CD4-positive, alpha-beta T cell treated with Interleukin-4 for 1 hour (primary cell): ENCODE measurements around the gene CYP2B6.
"Not testable (repeated sequence)": the region's sequence is repeated elsewhere in the genome, so short reads cannot be mapped to it uniquely, and the experiment has no call there.

Source experiments
- DNase-seq, 2 donors: peaks; one replicate each; pipeline ENCODE4 v3.0.0-alpha.2; 2020 to 2022

Gene CYP2B6

GRCh38 chr19:41045095-41045494 lies 54.0 kb downstream of the CYP2B6 start:
- DNase-seq: not testable (repeated sequence)

- no peak for DNase-seq
Observed at GRCh38 chr19:41050426-41050825, 59.3 kb downstream of the CYP2B6 start.

- not testable (repeated sequence) for DNase-seq
Observed at GRCh38 chr19:41052162-41052561, 61.1 kb downstream of the CYP2B6 start.

- DNase-seq: not testable (repeated sequence)
Observed at GRCh38 chr19:41053331-41053730, 62.2 kb downstream of the CYP2B6 start.

- peak in 1 of 2 donors; percentile 5 for DNase-seq
Observed at GRCh38 chr19:41064974-41065569, 74.0 kb downstream of the CYP2B6 start.
